HG03558 (cell line): Measurements from ENCODE around the gene LGR4.
"Not testable (repeated sequence)": the region's sequence is repeated elsewhere in the genome, so short reads cannot be mapped to it uniquely, and the experiment has no call there.

Experiments
- ATAC-seq: cut with Tn5 transposase; IDR thresholded peaks from one replicate; pipeline ENCODE4 v1.9.1; 2021; ENCODE audit warnings: moderate number of reproducible peaks; ENCODE audit not compliant: unreplicated experiment; ENCODE audit errors: extremely low read depth

LGR4 gene

DNA sequence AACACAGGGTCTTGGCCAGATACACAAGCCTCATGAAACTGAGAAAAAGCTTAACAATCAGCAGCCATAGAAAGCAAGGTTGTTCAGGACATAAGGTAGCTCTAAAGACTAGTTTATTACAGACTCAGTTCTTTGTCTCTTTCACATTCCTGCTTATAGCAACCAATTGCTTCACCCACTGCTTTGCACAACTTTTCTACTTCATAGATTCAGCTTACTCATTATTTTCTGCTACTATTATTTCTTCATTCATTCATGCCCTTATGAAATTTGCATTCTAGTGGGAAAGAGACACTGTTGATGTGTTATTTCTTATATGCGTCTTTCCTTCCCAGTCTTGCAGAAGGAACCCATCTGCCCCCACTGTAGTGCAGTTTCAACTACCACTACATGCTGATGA lies 114.3 kb downstream of the LGR4 start:
- no peak for ATAC-seq

DNA sequence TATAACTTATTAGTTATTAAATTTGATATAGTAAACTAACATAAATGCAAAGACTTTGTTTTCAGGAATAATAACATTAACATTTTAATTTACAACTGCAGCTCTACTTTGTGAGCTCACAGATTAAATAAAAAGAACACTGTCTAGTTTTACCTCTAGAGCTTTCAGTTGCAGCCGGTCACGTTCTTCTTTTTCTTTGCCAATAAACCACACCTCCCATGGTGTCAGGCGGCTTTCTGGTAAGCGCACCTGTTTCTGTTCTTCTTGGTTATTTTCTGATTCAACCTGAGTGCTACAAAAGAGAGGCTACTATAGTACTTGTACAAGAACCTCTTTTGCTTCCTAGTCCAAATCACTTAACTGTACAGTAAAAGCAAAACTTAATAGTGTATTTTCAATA lies 115.3 kb downstream of the LGR4 start:
- ATAC-seq, result no peak

DNA sequence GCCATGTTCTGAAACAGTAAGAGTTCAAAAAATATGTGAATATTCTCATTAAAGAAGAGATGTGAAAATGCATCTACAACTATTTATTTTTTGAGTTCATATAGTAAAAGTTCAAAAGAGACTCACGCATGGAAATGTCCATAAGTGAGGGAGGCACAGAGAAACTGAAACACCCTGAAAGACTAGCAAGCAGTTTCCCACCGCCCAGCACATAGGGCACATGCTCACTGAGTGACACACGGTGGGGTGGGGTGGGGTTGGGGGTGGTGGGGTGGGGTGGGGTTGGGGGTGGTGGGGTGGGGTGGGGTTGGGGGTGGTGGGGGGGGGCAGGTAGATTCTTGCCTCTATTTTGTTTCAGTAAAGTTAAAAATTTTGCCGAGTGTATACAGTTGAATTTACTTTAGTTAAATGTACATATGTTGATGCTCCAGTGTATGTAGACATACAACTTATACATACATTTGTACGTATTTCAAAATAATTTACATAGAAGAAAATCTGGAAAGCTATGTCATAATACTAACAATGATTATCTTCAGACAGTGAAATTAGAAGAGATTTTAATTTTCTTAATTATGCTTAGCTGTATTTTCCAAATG lies 115.9 kb downstream of the LGR4 start:
- ATAC-seq, result no peak

DNA sequence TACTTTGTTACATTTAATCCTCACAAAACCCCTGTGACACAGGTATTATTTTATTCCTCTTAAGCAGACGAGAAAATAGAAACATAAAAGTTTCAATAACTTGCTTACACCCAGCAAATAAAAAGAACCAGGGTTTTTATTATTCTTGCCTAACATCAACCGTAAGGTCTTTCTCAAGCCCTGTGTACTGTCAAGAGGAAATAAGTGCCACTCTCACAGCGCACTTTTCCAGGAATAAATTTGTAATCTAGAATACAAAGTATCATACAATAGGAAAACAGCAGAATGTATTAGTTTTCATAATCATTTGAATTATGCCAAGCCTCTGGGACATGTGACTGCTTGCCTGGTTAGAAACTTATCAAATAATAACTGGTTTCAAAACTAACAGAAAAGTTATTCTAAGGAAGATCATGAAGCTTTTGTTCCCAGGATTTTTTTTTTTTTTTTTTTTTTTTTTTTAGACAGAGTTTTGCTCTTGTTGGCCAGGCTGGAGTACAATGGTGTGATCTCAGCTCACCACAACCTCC lies 117.0 kb downstream of the LGR4 start:
- no peak for ATAC-seq

DNA sequence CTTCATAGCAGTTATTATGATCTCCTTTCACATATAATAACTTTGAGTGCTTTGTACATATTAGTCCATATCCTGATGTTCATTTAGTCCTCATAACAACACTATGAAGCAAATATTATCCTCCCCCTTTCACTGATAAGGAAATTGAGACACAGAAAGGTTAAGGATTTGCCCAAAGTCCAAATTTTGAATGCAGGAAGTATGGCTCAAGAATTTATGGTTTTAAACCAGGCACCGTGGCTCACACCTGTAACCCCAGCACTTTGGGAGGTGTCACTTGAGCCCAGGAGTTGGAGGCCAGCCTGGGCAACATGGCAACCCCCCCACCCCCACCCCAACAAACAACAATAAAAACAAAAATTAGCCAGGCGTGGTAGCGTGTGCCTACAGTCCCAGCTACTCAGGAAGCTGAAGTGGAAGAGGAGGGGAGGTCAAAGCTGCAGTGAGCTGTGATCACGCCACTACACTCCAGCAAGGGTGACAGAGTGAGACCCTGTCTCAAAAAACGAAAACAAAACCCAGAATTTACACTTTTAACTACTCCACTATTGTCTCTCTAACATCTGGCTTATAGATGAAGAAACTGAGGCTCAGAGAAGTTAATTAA lies 118.1 kb downstream of the LGR4 start:
- ATAC-seq, result no peak

DNA sequence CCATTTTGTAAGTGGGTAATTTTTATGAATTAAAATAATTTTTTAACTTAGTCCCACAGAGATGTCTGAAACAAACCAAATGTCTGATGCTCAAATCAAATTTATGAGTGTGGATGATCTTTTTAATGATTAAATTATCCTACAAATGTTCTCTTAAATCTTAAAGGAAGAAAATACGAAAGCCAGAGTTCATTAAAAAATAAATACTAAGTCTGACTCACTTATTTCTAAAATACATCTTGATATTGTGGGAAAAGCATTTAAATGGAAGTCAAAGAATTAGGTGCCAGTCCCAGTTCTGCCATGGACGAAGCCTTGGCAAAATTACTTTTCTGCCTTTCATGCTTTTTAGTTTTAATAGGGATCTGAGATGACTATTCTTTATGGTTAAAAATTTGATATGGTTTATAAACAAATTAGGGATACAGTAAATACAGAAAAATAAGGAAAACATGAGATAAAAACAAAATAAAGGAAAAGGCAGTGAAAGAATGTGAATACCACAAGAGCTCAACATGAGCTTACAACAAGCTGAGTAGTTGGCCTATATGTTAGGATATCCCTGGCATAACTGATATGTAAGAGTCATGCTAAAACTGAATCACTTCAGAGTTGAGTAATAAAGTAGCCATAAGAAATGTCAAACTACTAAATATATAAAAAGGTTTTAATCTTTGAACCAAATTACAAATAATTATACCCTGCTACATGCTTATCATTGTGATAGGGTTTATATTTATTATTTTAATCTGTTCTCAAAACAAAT lies 118.8 kb downstream of the LGR4 start:
- ATAC-seq, result no peak

DNA sequence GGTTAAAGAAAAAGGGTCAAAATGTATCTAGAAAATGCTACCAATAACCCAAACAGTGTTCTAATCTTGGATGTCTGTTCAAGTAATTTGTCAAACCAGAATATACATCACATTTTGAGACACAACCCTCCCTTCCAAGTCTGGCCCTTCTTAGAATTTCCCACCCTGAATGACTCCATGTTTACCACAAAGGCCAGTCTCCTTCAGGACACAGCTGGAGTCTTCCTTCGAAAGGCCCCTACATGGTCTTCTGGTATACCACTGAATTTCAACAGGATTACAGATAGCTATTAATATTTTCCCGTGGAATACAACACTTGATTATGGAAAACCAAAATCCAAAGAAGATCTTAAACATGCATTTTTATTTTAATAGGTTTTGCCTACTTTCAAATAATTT lies 119.8 kb downstream of the LGR4 start:
- no peak for ATAC-seq

DNA sequence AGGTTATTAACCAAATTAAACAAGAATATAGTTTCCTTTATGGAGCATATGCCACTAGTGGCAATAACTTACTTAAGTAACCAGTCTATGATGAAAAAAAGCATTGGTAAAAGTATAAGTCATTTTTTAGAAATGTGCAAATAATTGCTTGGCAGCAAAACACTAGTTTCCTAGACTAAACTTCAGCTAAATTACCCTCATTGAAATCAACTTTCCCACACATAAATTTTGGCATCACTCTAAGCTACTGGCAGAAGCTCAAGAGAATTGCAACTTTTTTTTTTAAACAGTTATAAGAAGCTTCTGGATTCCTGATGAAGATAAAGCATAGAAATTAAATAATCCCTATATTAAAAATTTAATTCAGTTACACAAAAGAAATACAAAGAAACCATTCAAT lies 122.1 kb downstream of the LGR4 start:
- no peak for ATAC-seq

DNA sequence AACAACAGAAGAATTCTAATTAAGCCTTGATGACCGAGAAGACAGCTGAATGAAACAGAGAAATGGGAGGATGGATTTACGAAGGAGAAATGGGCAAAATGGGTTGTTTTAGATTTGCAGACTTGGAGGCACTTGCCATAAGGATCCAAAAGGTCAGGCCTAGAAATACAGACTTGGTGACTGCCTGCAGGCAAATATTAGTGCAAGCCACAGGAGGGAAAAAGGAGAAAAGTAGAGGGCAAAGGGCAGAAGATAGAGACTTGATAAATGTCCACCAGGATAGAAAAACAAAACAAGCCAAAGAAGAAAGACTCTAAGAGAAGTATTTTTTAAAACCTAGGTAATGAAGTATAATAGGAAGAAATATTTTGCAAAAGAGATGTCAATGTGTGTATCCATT lies 122.7 kb downstream of the LGR4 start:
- no peak for ATAC-seq

DNA sequence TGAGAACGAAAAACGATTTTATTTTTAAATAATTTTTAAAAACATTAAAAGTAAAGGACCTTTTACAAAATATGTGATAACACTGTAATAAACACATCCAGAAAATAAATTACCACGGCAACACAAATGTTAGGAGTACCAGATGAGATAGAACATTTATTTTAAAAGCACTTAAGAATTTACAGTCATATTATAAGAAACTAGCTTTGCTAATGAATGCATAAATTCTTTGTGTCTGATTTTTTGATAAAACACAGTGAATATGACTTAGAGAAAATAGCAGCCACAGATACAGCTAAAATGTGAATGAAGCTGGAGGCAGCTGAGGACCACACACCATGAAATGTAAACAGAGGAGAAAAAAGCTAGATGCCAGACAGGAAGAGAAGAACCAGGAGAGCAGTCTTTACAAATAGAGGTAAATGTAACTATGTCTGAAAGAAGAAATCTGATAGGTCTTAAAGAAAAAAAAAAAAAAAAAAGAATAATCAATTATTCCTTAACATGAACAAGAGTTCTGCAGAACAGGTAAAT lies 124.2 kb downstream of the LGR4 start:
- no peak for ATAC-seq

DNA sequence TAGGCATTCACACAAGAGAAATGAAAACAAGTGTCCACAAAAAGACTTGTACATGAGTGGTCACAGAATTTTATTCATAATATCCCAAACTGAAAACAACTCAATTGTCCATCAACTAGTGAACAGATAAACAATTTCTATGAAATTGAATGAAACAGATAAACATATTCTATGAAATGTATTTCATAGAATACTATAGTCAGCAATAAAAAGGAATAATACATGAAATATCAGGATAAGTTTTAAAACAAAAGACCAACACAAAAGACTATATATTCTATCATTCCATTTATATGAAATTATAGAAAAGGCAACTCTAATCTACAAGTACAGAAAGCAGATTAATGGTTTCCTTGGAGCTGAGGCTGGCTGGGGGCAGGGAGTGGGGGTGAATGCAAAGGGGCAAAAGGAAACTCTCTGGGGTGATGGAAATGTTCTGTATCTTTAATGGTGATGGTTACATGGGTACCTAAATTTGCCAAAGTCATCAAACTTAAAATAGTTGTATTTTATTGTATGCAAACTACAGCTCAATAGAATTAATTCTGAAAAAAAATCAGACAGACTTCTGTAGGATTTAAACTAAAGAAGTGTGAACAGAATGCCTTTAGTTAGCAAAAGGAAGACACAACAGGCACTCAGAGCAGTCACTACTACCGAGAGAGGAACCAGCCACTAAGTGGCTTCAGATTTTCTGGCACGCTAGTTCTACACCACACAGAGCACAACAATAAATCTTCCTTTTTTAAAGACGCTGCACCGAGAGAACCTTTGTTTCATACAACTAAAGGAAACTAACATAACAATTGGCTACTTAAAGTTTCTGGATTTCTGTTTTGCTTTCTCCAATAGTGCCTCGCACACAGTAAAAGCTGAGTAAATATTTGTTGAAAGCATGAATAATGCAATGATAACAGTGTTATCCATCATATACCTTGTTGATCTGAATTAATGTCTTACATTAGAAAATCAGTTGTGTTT lies 124.9 kb downstream of the LGR4 start:
- ATAC-seq, result no peak

DNA sequence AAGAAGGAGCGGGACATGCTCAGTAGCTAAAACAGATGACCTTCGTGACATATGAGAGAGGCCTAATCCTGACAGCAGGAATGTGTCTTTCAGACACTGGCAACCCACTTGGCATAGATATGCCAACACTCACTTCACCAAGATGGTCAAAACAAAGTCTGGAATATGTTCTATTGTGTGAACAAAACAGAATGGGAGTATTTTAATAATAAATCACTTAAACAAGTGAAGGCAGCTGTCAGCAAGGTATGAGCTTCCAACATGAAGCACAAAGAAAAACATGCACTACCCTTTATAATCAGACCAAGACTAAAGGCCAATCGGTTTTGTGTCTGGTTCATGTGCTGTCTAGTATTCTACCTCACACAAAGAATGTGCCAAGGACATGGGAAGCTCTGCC lies 132.6 kb downstream of the LGR4 start:
- ATAC-seq, result no peak

DNA sequence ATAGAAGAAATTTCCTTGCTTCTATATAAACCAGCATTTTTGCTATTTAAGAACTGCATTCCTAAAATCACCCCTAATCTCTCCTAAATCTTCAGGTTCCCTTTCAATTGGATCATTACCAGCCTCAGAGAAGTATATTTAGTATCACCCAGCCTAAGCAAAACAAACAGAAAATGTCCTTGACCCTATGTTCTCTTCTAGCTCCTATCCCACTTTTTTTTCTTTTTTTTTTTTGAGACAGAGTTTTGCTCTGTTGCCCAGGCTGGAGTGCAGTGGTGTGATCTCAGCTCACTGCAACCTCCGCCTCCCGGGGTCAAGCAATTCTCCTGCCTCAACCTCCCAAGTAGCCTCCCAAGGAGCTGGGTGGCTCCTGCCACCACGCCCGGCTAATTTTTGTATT lies 137.8 kb downstream of the LGR4 start:
- ATAC-seq, result not testable (repeated sequence)

DNA sequence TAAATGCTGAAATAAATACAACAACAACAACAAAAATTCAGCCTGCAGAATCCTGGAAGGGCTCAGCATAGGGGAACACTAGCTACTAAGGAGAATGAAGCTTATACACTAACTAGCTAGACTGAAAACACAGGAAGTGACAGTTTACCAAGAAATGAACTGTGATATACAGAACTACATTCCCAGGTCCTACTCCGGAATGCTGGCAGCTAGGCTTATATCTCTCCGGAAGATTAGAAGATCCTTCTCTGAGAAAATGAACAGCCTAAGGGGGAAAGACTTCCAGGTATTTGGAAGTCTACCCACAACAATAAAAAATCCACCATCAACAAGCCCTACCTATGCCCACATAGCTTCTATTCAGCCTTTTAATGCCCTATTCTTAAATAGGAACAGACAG lies 140.6 kb downstream of the LGR4 start:
- ATAC-seq, result no peak

DNA sequence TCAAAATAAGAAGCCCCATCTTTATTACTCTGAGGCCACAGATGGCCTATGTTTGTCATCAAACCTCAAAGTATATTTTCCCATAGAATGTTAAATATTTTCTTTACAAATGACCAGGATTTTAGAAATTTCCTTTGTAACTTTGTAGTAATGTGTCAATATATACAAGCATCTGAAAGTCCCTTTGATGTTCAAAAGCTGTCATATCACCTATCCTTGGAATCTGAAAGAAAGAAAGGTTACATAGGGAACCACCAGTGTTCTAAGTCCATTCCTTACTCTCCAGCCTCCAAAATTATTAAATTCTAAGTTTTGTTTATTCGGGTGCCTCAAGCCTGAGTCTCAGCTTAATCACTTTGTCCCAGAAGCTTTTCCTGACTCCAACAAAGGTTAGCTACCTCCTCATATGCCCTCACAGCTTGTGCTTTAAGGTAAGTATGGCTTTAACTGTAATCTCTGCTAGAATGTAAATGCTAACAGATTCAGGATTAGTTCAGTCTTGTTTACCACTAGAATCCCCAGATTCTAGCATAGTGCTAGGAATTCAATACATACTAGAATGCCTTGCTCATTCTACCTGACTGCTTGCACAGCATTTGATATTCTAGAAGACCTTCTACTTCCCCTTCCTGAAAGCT lies 141.8 kb downstream of the LGR4 start:
- ATAC-seq, result no peak

DNA sequence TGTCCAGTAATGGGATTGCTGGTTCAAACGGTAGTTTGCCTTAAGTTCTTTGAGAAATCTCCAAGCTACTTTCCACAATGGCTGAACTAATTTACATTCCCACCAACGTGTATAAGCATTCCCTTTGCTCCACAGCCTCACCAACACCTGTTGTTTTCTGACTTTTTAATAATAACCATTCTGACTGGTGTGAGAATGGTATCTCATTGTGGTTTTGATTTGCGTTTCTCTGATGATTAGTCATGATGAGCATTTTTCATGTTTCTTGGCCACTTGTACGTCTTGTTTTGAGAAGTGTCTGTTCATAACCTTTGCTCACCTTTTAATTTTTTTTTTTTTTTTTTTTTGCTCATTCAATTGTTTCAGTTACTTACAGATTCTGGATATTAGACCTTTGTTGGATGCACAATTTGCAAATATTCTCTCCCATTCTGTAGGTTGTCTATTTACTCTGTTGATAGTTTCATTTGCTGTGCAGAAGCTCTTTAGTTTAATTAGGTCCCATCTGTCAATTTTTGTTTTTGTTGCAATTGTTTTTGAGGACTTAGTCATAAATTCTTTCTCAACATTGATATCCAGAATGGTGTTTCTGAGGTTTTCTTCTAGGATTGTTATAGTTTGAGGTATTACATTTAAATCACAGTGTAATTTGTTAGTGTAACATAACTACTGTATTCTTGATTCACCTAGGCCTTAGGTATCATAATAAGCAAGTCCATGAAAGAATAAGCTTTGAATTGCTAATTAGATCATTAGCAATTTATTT lies 142.5 kb downstream of the LGR4 start:
- no peak for ATAC-seq

DNA sequence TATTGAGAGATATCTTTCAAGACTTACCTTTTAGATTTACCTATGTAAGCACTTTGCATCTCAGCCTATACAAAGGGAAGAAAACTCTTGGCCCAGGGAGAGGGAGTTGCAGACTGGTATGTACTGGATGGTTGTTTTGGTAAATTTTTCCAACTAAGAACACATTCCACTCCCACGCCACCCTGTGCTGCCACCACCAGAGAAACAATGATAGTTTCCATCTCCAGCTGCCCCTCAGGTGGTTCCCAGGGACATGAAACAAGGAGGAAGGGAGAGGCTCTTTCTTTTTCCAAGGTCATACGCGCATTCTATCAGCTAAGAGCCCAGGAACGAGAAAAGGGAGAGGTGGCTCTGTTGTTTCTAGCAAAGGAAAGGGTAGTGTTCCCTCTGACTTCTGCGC lies 144.0 kb downstream of the LGR4 start:
- no peak for ATAC-seq

DNA sequence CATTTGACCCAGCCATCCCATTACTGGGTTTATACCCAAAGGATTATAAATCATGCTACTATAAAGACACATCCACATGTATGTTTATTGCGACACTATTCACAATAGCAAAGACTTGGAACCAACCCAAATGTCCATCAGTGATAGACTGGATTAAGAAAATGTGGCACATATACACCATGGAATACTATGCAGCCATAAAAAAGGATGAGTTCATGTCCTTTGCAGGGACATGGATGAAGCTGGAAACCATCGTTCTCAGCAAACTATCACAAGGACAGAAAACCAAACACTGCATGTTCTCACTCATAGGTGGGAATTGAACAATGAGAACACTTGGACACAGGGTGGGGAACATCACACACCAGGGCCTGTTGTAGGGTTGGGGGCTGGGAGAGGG lies 145.5 kb downstream of the LGR4 start:
- not testable (repeated sequence) for ATAC-seq

DNA sequence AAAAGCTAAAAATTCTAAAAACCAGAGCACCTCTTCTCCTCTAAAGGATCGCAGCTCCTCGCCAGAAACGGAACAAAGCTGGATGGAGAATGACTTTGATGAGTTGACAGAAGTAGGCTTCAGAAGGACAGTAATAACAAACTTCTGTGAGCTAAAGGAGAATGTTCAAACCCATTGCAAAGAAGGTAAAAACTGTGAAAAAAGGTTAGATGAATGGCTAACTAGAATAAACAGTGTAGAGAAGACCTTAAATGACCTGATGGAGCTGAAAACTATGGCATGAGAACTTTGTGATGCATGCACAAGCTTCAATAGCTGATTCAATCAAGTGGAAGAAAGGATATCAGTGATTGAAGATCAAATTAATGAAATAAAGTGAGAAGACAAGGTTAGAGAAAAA lies 150.4 kb downstream of the LGR4 start:
- not testable (repeated sequence) for ATAC-seq
